Stimulated activated naive CD8-positive, alpha-beta T cell treated with anti-CD3 and anti-CD28 coated beads, Interleukin-15, Interleukin-2, amounts not matched to agents 100 ng/mL and 50 ng/mL, for 24 hours (primary cell): ENCODE results near the gene SKA2.
"Not testable (repeated sequence)": the region's sequence is repeated elsewhere in the genome, so short reads cannot be mapped to it uniquely, and the experiment has no call there.

Experiments
- H3K27ac Mint-ChIP-seq: one replicate; pipeline ENCODE4 v1.8.0; 2021; ENCODE audit warnings: mild to moderate bottlenecking, mixed read lengths
- H3K27me3 Mint-ChIP-seq: one replicate; pipeline ENCODE4 v1.8.0; 2021; ENCODE audit warnings: mixed read lengths
- H3K36me3 Mint-ChIP-seq: one replicate; pipeline ENCODE4 v1.8.0; 2021; ENCODE audit warnings: low read depth, mixed read lengths
- H3K4me1 Mint-ChIP-seq: one replicate; pipeline ENCODE4 v1.8.0; 2021; ENCODE audit warnings: low read depth, mixed read lengths
- H3K4me3 Mint-ChIP-seq: one replicate; pipeline ENCODE4 v1.8.0; 2021; ENCODE audit warnings: mild to moderate bottlenecking, mixed read lengths
- H3K9me3 Mint-ChIP-seq: one replicate; pipeline ENCODE4 v1.8.0; 2021; ENCODE audit warnings: mixed read lengths

The SKA2 gene

DNA sequence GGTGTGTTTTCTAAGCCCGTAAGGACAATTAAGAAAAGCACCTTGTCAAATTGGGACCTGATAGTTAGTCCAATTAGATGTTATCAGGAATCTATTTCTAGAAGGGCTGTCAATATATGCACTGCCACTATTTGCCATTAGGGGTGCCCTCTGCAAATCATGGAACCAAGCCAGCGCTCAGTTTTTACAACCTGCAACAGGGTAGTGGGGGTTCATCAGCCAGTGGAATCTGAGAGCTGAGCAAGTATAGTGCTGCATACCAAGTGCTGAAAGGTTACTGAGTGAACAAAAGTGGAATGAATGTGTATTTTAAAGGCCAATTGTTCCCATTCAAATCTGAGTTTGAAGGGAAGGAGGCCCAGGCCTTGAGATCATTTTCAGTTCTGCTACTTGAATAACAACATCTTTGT, 11.0 kb upstream of the SKA2 start:
- H3K36me3 Mint-ChIP-seq: peaks cover 11% of the 10 kb centered on the region
- no peaks in the 10 kb centered on the region for H3K27me3 Mint-ChIP-seq
- no peaks in the 10 kb centered on the region for H3K9me3 Mint-ChIP-seq
- H3K27ac Mint-ChIP-seq: no peak overlapping the region
- peaks cover 10% of the 10 kb centered on the region for H3K4me1 Mint-ChIP-seq
- H3K4me3 Mint-ChIP-seq: no peak overlapping the region

DNA sequence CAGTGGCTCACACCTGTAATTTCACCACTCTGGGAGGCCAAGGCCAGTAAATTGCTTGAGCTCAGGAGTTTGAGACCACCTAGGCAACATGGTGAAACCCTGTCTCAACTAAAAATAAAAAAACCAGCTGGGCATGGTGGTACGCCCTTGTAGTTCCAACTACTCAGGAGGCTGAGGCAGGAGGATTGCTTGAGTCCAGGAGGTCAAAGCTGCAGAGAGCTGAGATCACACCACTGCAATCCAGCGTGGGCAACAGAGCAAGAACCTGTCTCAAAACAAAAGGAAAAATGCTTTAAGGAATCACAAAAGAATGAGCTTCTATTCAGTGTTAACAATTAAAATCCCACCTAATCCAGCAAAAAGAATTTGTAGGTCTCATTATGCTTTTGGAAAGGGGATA, 6.5 kb upstream of the SKA2 start:
- Mint-ChIP-seq H3K4me1 (peaks cover 10% of the 10 kb centered on the region), H3K4me3 (no peak overlapping the region), H3K9me3 (no peaks in the 10 kb centered on the region), H3K27ac (no peak overlapping the region), H3K27me3 (no peaks in the 10 kb centered on the region), H3K36me3 (no peaks in the 10 kb centered on the region)

DNA sequence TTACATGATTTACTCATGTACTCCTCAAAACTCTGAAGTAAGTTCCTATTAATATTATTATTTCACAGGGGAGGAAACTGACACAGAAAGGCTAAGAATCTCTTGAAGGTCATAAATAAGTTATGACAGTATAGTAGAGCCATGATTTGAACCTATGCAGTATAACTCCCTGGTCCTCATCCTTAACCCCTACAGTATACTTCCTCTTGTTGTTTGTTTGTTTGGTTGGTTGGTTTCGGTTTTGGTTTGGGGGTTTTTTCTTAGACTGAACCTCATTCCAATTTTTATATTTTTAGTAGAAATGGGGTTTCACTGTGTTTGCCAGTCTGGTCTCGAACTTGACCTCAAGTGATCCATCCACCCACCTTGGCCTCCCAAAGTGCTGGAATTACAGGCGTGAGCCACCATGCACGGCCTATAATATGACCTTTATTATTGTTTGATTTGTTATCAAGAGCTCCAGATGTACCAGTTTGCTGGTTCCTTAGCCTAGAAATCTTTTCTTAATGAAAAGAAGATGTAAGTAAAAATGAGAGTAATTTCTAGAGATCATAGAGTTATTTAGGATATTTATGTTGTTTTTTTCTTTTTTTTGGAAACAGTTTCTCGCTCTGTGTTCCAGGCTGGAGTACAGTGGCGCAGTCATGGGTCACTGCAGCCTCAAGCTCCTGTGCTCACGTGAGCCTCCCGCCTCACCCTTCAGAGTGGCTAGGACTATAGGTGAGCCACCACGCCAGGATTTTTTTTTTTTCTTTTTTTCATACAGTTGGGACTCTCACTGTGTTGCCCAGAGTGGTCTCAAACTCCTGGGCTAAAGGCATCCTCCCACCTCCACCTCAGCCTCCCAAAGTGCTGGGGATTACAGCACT, 5.4 kb upstream of the SKA2 start:
- Mint-ChIP-seq H3K4me1 (peaks cover 6% of the 10 kb centered on the region), H3K27me3 (no peaks in the 10 kb centered on the region), H3K27ac (no peak overlapping the region), H3K9me3 (no peaks in the 10 kb centered on the region), H3K36me3 (no peaks in the 10 kb centered on the region), H3K4me3 (no peak overlapping the region)

DNA sequence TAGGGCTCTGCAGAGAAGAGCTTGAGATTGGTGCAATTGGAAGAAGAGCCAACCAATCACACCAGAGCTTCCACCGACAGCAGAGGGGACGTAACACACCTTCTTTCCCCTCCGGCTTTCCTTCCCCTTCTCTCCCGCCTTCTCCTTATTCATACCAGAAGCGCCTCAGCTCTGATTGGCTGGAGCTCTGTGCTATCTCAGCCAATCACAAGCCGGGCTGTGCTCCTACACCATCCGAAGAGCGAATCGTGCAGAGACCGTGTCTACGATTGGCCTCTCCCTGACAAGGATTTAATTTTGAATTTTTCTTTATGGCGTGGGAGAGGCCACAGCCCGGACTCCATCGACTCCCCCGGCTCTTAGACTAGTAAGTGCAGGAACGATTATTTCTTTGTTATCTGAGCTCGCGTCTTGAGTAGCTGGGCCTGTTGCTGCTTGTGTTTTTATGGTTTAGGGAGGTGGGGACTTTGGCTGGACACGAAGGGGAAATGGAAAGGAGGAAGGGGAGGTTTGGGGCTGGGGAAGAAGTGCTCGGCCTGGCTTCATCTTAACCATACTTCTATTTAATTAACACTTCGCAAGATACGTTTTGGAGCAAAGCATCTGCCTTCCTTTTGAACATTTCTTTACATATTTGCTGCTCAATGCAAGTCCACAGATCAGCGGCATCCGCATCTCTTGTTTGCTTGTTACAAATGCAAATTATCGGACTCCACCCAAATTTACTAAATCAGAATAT, 622 bp upstream of the SKA2 start, which contains the start of gene PRR11:
PRR11 (plus strand) TSS at position 308 of the 739 bp plus-strand sequence. CDS start 14,007 bp downstream, outside the sequence.
- no peak within 1 kb of the TSS for H3K27ac Mint-ChIP-seq

DNA sequence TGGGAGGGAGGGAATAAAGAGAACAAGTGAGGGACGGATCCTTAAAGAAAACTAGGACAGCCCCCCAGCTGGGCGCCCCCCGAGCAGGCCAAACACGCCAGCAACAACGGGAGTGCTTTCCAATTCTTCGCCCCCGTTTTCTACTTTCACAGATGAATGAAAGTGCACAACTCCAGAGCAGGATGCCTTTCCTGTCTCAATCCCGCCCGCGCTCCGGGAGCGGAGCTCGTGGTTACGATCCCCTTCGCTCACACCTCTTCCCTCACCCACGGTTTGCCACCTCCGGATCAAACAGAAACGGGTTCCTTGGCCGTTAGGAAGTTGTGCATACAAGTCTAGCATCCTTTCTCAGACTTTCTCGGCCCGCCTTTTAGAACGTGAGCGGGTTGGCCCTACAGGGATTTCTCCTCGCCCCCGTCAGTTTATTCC, 680 bp downstream of the SKA2 start:
- Mint-ChIP-seq H3K4me3 (no peak overlapping the region), H3K36me3 (peaks cover 17% of the 10 kb centered on the region), H3K9me3 (no peaks in the 10 kb centered on the region), H3K27ac (no peak overlapping the region), H3K4me1 (peaks cover 41% of the 10 kb centered on the region), H3K27me3 (no peaks in the 10 kb centered on the region)

More for the DNA sequence above, 622 bp upstream of the SKA2 start, which contains the start of gene PRR11:
- H3K27me3 Mint-ChIP-seq: no peaks in the 10 kb centered on the region
- H3K4me3 Mint-ChIP-seq: no peak within 1 kb of the TSS
- peaks cover 34% of the 10 kb centered on the region for H3K4me1 Mint-ChIP-seq
- H3K36me3 Mint-ChIP-seq: peaks cover 17% of the 10 kb centered on the region
- H3K9me3 Mint-ChIP-seq: no peaks in the 10 kb centered on the region

DNA sequence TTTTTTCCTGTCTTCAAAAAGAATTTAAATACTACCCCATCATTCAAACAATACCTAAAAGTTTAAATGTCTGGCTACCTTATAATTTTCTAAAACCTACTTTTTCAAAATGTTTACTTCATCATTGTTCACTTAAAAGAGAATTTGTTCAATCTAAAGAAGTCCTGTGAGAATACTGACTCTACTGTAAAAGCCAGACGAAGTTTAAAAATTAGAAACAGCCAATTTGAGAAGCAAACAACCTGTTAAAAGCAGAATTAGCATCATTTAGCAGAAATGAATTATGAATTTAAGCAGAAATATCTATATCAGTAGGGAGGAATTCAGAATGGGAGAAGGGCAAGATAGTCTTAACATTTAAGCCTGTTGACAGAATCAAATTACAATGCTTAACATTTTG, 2.1 kb downstream of the SKA2 start:
- Mint-ChIP-seq H3K27ac (no peak overlapping the region), H3K4me1 (peaks cover 42% of the 10 kb centered on the region)

DNA sequence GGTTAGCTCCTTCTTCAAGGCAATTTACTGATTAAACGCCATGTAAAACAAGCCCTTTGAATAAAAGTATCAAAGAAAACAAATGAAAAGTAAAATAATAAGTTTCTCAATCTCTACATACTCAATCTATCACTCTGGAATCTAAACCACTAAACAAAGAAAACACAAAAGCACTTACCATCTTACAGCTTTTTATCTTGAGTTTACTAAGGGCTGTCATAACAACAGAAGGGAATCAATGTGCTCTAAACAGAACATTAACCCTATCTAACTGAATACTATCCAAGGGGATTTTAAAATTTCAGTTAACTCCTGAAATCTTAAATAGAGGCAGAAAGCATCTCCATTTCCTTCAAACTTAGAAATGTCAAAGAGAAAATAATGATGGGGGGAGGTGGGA, 3.4 kb downstream of the SKA2 start:
- Mint-ChIP-seq H3K4me1 (peaks cover 39% of the 10 kb centered on the region), H3K4me3 (no peak overlapping the region), H3K27ac (no peak overlapping the region), H3K27me3 (no peaks in the 10 kb centered on the region), H3K36me3 (peaks cover 17% of the 10 kb centered on the region), H3K9me3 (no peaks in the 10 kb centered on the region)

More for the DNA sequence above, 2.1 kb downstream of the SKA2 start:
- no peaks in the 10 kb centered on the region for H3K27me3 Mint-ChIP-seq
- H3K9me3 Mint-ChIP-seq: no peaks in the 10 kb centered on the region
- peaks cover 17% of the 10 kb centered on the region for H3K36me3 Mint-ChIP-seq
- H3K4me3 Mint-ChIP-seq: no peak overlapping the region

DNA sequence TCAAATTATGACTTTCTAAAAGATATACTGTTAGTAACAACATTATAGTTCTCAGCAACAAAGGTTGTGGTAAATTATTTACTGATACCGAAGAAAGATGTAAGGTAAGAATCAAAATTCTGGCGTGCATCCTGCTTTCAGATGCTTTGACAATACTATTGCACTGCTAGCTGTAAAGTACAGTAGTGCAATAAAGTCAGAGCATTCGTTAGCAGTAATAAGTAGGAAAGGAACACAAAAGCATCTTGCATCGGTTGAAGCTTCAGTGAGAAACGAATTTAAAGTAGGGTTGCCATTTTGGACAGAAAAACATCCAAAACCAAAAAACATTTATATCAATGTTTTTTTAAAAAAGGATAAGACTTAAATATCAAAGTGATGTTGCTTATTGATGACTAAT, 4.0 kb downstream of the SKA2 start:
- no peak overlapping the region for H3K4me3 Mint-ChIP-seq
- H3K9me3 Mint-ChIP-seq: no peaks in the 10 kb centered on the region
- H3K36me3 Mint-ChIP-seq: peaks cover 17% of the 10 kb centered on the region
- H3K27me3 Mint-ChIP-seq: no peaks in the 10 kb centered on the region
- H3K4me1 Mint-ChIP-seq: peaks cover 39% of the 10 kb centered on the region
- H3K27ac Mint-ChIP-seq: no peak overlapping the region

DNA sequence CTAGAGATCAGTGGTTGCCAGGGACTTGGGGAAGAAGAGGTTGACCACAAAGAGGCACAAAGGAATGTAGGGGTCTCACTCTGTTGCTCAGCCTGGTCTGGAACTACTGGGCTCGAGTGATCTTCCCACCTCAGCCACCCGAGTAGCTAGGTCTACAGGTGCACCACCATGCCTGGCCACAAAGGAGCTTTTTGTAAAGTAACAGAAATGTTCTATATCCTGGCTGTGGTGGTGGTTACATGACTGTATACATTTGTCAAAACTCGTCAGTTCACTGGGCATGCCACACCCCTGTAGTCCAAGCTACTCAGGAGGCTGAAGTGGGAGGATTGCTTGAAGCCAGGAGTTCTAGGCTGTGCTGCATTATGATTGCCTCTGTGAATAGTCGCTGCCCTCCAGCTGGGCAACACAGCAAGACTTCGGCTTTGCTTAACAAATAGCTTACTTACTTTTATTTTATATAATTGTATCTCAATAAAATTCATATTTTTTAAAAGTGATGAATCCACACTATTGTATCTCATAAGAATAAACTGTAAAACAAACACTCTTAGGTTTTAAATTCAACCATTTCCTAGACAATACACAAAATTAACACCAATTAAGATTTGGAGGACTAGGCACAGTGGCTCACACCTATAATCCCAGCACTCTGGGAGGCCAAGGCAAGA, 5.0 kb downstream of the SKA2 start:
- H3K36me3 Mint-ChIP-seq: peaks cover 24% of the 10 kb centered on the region
- H3K4me3 Mint-ChIP-seq: no peak overlapping the region
- H3K4me1 Mint-ChIP-seq: peaks cover 43% of the 10 kb centered on the region
- H3K9me3 Mint-ChIP-seq: no peaks in the 10 kb centered on the region
- no peaks in the 10 kb centered on the region for H3K27me3 Mint-ChIP-seq
- H3K27ac Mint-ChIP-seq: no peak overlapping the region

DNA sequence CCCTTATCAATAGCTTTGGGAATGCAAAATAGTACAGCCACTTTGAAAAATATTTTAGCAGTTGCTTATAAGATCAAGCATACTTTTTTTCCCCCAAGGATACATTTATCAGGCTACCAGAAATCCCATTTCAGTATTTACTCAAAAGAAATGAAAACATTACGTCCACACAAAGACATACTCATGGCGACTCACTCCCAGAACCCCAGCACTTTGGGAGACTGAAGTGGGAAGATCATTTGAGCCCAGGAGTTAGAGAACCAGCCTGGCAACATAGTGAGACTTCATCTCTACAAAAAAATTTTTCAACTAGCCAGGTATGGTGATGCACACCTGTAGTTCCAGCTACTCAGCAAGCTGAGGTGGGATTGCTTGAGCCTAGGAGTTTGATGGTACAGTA, 5.9 kb downstream of the SKA2 start:
- H3K27me3 Mint-ChIP-seq: no peaks in the 10 kb centered on the region
- H3K9me3 Mint-ChIP-seq: no peaks in the 10 kb centered on the region
- peaks cover 30% of the 10 kb centered on the region for H3K36me3 Mint-ChIP-seq
- H3K4me1 Mint-ChIP-seq: peaks cover 39% of the 10 kb centered on the region
- H3K4me3 Mint-ChIP-seq: no peak overlapping the region
- H3K27ac Mint-ChIP-seq: no peak overlapping the region

DNA sequence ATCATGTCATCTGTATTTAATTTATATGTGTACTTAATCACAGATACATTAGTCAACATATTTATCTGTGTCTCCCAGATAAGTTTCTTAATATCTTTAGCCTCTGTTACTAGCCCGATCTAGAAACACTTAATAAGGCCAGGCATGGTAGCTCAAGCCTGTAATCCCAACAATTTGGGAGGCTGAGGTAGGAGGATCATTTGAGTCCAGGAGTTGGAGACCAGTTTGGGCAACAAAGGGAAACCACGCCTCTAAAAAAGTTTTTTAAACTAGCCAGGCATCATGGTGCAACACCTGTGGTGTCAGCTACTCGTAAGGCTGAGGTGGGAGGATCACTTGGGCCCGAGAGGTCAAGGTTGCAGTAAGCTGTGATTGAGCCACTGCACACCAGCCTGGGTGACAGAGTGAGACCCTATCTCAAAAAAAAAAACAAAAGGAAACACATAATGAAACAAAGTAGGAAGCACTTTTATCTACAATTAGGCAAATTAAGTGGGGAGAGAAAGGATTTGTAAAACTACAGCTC, 9.4 kb downstream of the SKA2 start:
- Mint-ChIP-seq H3K27ac (no peak overlapping the region), H3K4me3 (no peak overlapping the region), H3K9me3 (no peaks in the 10 kb centered on the region), H3K4me1 (peaks cover 16% of the 10 kb centered on the region), H3K27me3 (no peaks in the 10 kb centered on the region), H3K36me3 (peaks cover 17% of the 10 kb centered on the region)

DNA sequence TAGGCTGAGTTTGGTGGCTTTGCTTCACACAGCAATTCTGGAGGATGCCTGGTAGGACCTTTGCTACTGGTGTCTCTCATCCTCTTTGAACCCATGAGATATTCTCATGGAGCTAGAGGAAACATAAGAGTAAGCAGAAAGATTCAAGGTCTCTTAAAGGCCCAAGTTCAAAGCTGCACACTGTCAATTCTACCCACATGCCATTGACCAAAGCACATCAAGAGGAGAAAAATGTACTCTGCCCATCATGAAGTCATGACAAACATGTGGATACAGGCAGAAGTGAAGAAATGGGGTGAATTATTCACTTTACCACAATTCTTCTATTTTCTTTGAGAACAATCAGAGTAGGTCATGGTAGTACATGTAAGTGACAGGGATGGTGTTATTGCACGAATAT, 13.1 kb downstream of the SKA2 start:
- Mint-ChIP-seq H3K4me1 (peaks cover 4% of the 10 kb centered on the region), H3K27me3 (no peaks in the 10 kb centered on the region), H3K4me3 (no peak overlapping the region), H3K9me3 (no peaks in the 10 kb centered on the region), H3K27ac (no peak overlapping the region), H3K36me3 (peaks cover 21% of the 10 kb centered on the region)

DNA sequence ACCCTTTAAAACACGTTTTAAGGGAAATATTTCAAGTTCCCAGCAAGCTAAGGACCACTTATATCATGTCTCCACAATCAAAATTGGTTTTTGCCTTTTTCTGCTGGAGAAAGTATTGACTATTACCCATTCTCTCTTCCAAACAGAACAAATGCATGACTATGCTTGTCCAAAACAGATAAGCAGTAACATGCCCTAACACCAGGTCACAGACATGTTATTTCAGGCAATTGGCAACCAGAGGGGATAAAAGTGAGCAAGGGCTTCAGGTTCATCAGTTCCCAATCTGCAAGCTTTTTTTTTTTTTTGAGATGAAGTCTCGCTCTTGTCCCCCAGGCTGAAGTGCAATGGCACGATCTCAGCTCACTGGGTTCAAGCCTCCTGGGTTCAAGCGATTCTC, 15.0 kb downstream of the SKA2 start:
- Mint-ChIP-seq H3K4me1 (no peaks in the 10 kb centered on the region), H3K27ac (no peak overlapping the region), H3K27me3 (no peaks in the 10 kb centered on the region), H3K9me3 (no peaks in the 10 kb centered on the region), H3K4me3 (no peak overlapping the region), H3K36me3 (peaks cover 14% of the 10 kb centered on the region)

DNA sequence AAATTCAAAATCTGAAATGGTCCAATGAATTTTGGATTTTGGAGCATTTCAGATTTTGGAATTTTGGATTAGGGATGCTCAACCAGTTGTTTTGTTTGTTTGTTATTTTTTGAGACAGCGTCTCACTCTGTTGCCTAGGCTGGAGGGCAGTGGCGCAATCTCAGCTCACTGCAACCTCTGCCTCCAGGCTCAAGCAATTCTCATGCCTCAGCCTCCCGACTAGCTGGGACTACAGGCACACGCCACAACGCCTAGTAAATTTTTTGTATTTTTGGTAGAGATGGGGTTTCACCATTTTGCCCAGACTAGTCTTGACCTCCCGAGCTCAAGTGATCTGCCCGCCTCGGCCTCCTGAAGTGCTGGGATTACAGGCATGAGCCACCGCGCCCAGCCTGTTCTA, 16.6 kb downstream of the SKA2 start:
- H3K27ac Mint-ChIP-seq, H3K4me3 Mint-ChIP-seq, H3K36me3 Mint-ChIP-seq, H3K9me3 Mint-ChIP-seq, H3K4me1 Mint-ChIP-seq, H3K27me3 Mint-ChIP-seq: not testable (repeated sequence)

DNA sequence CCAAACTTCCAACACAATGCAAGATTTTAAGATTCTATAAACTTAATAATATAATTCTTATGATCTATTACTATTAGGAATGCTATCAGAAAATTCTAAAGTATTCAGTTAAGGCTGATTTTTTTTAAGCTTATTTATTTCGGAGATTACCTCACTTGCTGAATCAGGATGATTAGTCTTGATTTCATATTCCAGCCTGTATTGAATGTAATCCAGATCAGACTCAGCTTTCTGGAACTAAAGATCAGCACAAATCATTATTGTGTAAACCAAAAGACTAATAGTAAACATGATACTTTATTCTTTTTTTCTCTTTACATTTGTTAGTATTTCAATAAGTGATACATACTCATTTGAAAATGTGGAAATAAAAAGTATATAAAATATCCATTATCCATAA, 23.9 kb downstream of the SKA2 start:
- Mint-ChIP-seq H3K9me3 (no peaks in the 10 kb centered on the region), H3K4me3 (no peak overlapping the region), H3K36me3 (peaks cover 19% of the 10 kb centered on the region), H3K27me3 (no peaks in the 10 kb centered on the region), H3K27ac (no peak overlapping the region), H3K4me1 (no peaks in the 10 kb centered on the region)
